ENCODE data around the gene JUN. TPM values are rescaled to one million over a fixed set of nuclear protein-coding genes. Genes with fewer than 3 reads are reported as not detected.

Gene JUN
- total RNA-seq, 1 donor from 2014 or later = 134 TPM

DNA sequence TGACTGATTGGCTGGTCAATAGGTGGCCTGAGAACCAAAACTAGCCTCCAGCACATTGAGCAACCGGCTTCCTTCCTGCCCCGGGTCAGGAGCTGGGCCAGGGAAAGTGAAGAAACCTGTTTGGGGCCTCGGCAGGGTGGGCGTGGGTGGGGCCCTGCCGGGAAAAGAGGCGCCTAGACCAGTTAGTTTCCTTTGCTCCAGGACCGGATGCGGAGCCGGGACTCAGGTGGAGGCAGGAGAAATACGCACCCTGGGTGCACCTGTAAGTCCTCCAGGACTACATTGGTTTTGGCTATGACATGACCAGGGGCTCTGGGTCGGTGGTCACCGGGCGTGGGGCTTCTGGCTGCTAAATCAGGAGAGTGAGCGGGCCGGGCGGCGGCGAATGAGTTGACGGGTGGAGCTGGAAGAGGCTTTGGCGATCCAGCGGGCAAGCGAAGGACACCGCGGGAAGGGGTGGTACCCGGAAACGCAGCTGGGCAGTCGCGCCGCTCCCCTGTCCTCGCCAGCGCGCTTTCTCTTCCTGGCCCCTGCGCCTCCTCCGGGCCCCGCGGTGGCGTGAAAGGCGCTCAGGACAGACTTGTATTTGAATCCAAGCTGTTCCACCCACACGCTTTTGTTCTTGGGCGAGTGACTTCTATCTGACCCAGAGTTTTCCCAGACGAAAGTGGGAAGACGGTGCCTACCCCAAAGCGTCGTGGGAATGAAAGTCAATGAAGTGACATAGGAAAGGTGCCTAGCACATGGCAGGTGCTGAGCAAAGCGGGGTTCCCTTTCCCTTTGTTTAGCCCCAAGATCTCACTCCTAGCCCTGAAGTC is 30.6 kb upstream of the JUN start:
- no peak overlapping the region for H3K4me3 Mint-ChIP-seq (ENCODE audit: unreplicated experiment)
- no peak for DNase-seq (ENCODE audit: extremely low spot score, unreplicated experiment)
- H3K27ac Mint-ChIP-seq (ENCODE audit: unreplicated experiment) = peak overlapping the region; percentile 70
- H3K9me3 Mint-ChIP-seq (ENCODE audit: unreplicated experiment) = no peaks in the 10 kb centered on the region
- peaks cover 58% of the 10 kb centered on the region for H3K4me1 Mint-ChIP-seq (ENCODE audit: unreplicated experiment)
- TF ChIP-seq, protein P1, sequence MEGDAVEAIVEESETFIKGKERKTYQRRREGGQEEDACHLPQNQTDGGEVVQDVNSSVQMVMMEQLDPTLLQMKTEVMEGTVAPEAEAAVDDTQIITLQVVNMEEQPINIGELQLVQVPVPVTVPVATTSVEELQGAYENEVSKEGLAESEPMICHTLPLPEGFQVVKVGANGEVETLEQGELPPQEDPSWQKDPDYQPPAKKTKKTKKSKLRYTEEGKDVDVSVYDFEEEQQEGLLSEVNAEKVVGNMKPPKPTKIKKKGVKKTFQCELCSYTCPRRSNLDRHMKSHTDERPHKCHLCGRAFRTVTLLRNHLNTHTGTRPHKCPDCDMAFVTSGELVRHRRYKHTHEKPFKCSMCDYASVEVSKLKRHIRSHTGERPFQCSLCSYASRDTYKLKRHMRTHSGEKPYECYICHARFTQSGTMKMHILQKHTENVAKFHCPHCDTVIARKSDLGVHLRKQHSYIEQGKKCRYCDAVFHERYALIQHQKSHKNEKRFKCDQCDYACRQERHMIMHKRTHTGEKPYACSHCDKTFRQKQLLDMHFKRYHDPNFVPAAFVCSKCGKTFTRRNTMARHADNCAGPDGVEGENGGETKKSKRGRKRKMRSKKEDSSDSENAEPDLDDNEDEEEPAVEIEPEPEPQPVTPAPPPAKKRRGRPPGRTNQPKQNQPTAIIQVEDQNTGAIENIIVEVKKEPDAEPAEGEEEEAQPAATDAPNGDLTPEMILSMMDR (IDR thresholded peaks at IDR 0.05) = no peak
- H3K27me3 Mint-ChIP-seq (ENCODE audit: unreplicated experiment) = no peaks in the 10 kb centered on the region
- no peaks in the 10 kb centered on the region for H3K36me3 Mint-ChIP-seq (ENCODE audit: unreplicated experiment)

DNA sequence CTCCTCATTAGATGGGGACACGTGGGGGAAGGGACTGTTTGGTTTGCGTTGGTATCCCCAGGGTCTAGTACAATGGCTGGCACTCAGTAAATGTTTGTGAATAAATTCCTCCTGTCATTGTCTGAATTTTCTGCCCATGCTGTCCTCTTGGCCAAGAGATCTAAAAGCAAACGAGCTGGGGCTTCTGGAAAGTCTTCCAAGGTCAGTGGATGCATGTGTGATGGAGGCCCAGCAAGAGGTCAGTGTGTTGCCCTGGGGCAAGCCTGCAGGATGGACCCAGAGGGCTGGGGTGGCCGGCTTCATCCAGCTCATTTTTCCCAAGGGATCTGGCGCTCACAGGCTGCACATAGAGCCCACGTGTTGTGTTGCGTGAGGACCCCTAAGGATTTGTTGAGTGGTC is 30.0 kb upstream of the JUN start:
- H3K4me1 Mint-ChIP-seq (ENCODE audit: unreplicated experiment) = peaks cover 55% of the 10 kb centered on the region
- no peak overlapping the region for H3K4me3 Mint-ChIP-seq (ENCODE audit: unreplicated experiment)
- TF ChIP-seq, protein P1 (IDR thresholded peaks at IDR 0.05) = no peak
- H3K9me3 Mint-ChIP-seq (ENCODE audit: unreplicated experiment) = no peaks in the 10 kb centered on the region
- H3K36me3 Mint-ChIP-seq (ENCODE audit: unreplicated experiment) = no peaks in the 10 kb centered on the region
- DNase-seq (ENCODE audit: extremely low spot score, unreplicated experiment) = no peak
- no peaks in the 10 kb centered on the region for H3K27me3 Mint-ChIP-seq (ENCODE audit: unreplicated experiment)
- peak overlapping the region; percentile 12 for H3K27ac Mint-ChIP-seq (ENCODE audit: unreplicated experiment)

DNA sequence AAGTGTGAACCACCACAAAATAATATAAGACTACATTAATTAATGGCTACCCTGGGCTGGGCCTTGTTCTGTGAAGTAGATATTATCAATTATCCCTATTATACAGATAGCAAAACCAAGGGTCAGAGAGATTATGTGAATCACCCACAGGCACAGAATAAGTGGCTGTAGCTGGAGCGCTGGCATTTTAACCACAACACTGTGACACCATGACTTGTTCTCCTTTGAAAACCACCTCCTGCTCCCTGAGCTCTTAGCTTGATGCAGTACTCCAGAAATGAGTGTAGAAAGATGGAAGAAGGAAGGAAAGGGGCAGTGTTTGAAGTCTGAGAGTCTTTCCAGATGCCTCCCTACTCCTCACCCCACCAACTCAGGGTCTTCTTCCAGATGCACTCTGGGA is 29.5 kb upstream of the JUN start:
- DNase-seq (ENCODE audit: extremely low spot score, unreplicated experiment) = no peak
- TF ChIP-seq, protein P1 (IDR thresholded peaks at IDR 0.05) = no peak
- H3K4me1 Mint-ChIP-seq (ENCODE audit: unreplicated experiment) = peaks cover 51% of the 10 kb centered on the region
- no peaks in the 10 kb centered on the region for H3K9me3 Mint-ChIP-seq (ENCODE audit: unreplicated experiment)
- no peaks in the 10 kb centered on the region for H3K27me3 Mint-ChIP-seq (ENCODE audit: unreplicated experiment)
- no peak overlapping the region for H3K4me3 Mint-ChIP-seq (ENCODE audit: unreplicated experiment)
- H3K36me3 Mint-ChIP-seq (ENCODE audit: unreplicated experiment) = no peaks in the 10 kb centered on the region
- H3K27ac Mint-ChIP-seq (ENCODE audit: unreplicated experiment) = peak overlapping the region; percentile 12

DNA sequence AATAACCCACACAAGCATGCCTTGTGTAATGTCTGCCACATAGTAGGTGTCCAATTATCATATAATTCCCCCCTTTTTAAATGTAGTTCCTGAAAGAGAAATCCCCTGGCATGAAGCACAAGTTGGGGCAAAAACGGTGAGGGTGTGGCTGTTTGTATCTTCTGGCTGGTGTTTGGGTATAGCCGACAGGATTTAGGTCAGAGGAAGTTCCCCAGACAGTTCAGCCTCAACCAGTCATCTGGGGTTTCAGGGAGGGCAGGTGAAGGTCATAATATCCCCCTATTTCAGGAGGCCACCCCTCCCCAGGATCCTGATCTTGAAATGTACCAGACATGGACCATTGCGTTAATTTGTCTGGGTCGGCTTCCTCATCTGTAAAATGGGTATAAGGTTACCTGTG is 29.1 kb upstream of the JUN start:
- H3K4me1 Mint-ChIP-seq (ENCODE audit: unreplicated experiment) = peaks cover 46% of the 10 kb centered on the region
- no peak overlapping the region for H3K4me3 Mint-ChIP-seq (ENCODE audit: unreplicated experiment)
- no peak overlapping the region for H3K27ac Mint-ChIP-seq (ENCODE audit: unreplicated experiment)
- H3K27me3 Mint-ChIP-seq (ENCODE audit: unreplicated experiment) = no peaks in the 10 kb centered on the region
- DNase-seq (ENCODE audit: extremely low spot score, unreplicated experiment) = no peak
- TF ChIP-seq, protein P1 (IDR thresholded peaks at IDR 0.05) = no peak
- H3K36me3 Mint-ChIP-seq (ENCODE audit: unreplicated experiment) = no peaks in the 10 kb centered on the region
- no peaks in the 10 kb centered on the region for H3K9me3 Mint-ChIP-seq (ENCODE audit: unreplicated experiment)

DNA sequence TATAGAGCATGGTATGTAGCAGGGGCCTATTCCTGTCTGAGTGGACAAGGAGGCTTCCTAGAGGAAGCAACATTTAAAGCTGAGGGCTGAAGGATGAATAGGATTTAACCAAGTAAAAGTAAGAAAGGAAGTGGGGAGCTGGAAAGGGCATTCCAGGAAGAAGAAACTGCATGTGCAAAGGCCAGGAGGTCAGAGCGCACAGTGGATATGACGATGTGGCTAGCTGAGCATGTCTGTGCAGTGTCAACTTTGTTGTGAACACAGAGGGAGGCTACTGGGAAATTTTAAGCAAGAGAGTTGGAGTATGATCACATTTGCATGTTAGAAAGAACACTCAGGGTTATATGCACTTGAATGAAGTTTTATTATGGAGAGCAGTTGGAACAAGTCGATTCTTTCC is 28.6 kb upstream of the JUN start:
- H3K4me3 Mint-ChIP-seq (ENCODE audit: unreplicated experiment) = no peak overlapping the region
- H3K9me3 Mint-ChIP-seq (ENCODE audit: unreplicated experiment) = no peaks in the 10 kb centered on the region
- no peak for DNase-seq (ENCODE audit: extremely low spot score, unreplicated experiment)
- H3K4me1 Mint-ChIP-seq (ENCODE audit: unreplicated experiment) = peaks cover 42% of the 10 kb centered on the region
- no peak overlapping the region for H3K27ac Mint-ChIP-seq (ENCODE audit: unreplicated experiment)
- no peaks in the 10 kb centered on the region for H3K36me3 Mint-ChIP-seq (ENCODE audit: unreplicated experiment)
- TF ChIP-seq, protein P1 (IDR thresholded peaks at IDR 0.05) = no peak
- no peaks in the 10 kb centered on the region for H3K27me3 Mint-ChIP-seq (ENCODE audit: unreplicated experiment)
